ENCODE results near the gene DNM1L. TPM values are rescaled to one million over a fixed set of nuclear protein-coding genes. Genes with fewer than 3 reads are reported as not detected.

The DNM1L gene
- polyA plus RNA-seq, 3 donors, result 91.4 to 137 (median 104) TPM

- DNase-seq (ENCODE audit: extremely low read depth in 1 of 11, low read depth in 9 of 11, low spot score in 4 of 11), result no peak
These were observed 60.2 kb downstream of the DNM1L start for GRCh38 chr12:32739279-32739678.

- no peak for DNase-seq (ENCODE audit: extremely low read depth in 1 of 11, low read depth in 9 of 11, low spot score in 4 of 11)
These were observed 63.0 kb downstream of the DNM1L start for GRCh38 chr12:32742133-32742532.

- DNase-seq (ENCODE audit: extremely low read depth in 1 of 11, low read depth in 9 of 11, low spot score in 4 of 11), result no peak
These were observed 64.2 kb downstream of the DNM1L start for GRCh38 chr12:32743264-32743663.

GRCh38 chr12:32753605-32754004 lies 74.5 kb downstream of the DNM1L start:
- DNase-seq (ENCODE audit: extremely low read depth in 1 of 11, low read depth in 9 of 11, low spot score in 4 of 11), result no peak

- no peak for DNase-seq (ENCODE audit: extremely low read depth in 1 of 11, low read depth in 9 of 11, low spot score in 4 of 11)
These were observed 75.0 kb downstream of the DNM1L start for GRCh38 chr12:32754111-32754510.

GRCh38 chr12:32755051-32755653 lies 76.1 kb downstream of the DNM1L start:
- DNase-seq (ENCODE audit: extremely low read depth in 1 of 11, low read depth in 9 of 11, low spot score in 4 of 11), result peak; percentile 4 to 70 (median 54)

- peak; percentile 91 to 99 (median 96) for DNase-seq (ENCODE audit: extremely low read depth in 1 of 11, low read depth in 9 of 11, low spot score in 4 of 11)
These were observed 76.8 kb downstream of the DNM1L start, which contains the start of gene YARS2 for GRCh38 chr12:32755654-32756475. TSS of gene YARS2 (minus strand) at chr12:32755897. CDS start at chr12:32755874, 23 bp downstream.

- peak in 5 of 11 donors; percentile 24 to 57 (median 29) for DNase-seq (ENCODE audit: extremely low read depth in 1 of 11, low read depth in 9 of 11, low spot score in 4 of 11)
These were observed 77.5 kb downstream of the DNM1L start for GRCh38 chr12:32756476-32757066.

GRCh38 chr12:32757157-32757556 lies 78.1 kb downstream of the DNM1L start:
- DNase-seq (ENCODE audit: extremely low read depth in 1 of 11, low read depth in 9 of 11, low spot score in 4 of 11), result no peak

DNA sequence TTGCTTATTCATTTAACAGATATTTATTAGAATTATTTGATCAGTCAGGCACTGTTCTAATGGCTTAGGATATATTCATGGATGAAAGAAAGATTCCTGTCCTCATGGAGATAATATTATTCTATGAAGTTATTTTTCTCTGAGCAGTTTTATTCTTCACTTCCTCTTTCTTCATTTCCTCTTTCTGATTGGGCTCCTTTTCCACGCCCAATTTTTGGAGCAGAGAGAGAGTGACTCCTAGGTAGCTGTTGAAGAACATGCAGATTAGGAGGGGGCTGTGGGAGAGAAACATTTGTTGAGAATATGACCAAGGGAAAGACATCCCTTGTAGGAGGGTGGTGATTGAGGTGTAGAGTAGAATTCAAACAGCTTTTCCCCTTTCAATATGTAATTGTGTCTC lies 82.6 kb downstream of the DNM1L start:
- no peak for DNase-seq (ENCODE audit: extremely low read depth in 1 of 11, low read depth in 9 of 11, low spot score in 4 of 11)

- no peak for DNase-seq (ENCODE audit: extremely low read depth in 1 of 11, low read depth in 9 of 11, low spot score in 4 of 11)
These were observed 86.8 kb downstream of the DNM1L start for GRCh38 chr12:32765906-32766305.

GRCh38 chr12:32768518-32768917 lies 89.4 kb downstream of the DNM1L start:
- no peak for DNase-seq (ENCODE audit: extremely low read depth in 1 of 11, low read depth in 9 of 11, low spot score in 4 of 11)

- DNase-seq (ENCODE audit: extremely low read depth in 1 of 11, low read depth in 9 of 11, low spot score in 4 of 11), result no peak
These were observed 91.0 kb downstream of the DNM1L start for GRCh38 chr12:32770141-32770540.

GRCh38 chr12:32773691-32774090 lies 94.6 kb downstream of the DNM1L start:
- no peak for DNase-seq (ENCODE audit: extremely low read depth in 1 of 11, low read depth in 9 of 11, low spot score in 4 of 11)

DNA sequence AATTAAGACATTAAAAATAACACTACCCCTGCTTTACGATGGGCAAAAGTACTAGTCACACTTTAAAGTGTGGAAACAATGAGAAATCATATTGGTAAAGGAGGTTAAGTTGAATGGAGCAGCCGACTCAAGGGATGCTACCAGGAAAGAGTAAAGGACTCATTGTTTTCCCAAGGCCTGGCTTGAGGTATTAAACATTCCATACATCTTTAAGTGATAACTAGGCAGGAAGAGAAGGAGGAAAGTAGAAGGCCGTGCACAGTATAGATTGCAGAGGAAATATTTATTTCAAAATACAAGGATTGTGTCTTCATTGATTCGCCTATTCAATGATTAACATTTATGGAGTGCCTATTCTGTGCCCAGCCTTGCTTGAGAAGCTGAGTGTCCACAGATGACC lies 97.2 kb downstream of the DNM1L start:
- no peak for DNase-seq (ENCODE audit: extremely low read depth in 1 of 11, low read depth in 9 of 11, low spot score in 4 of 11)

- DNase-seq (ENCODE audit: extremely low read depth in 1 of 11, low read depth in 9 of 11, low spot score in 4 of 11), result no peak
These were observed 98.1 kb downstream of the DNM1L start for GRCh38 chr12:32777159-32777558.

DNA sequence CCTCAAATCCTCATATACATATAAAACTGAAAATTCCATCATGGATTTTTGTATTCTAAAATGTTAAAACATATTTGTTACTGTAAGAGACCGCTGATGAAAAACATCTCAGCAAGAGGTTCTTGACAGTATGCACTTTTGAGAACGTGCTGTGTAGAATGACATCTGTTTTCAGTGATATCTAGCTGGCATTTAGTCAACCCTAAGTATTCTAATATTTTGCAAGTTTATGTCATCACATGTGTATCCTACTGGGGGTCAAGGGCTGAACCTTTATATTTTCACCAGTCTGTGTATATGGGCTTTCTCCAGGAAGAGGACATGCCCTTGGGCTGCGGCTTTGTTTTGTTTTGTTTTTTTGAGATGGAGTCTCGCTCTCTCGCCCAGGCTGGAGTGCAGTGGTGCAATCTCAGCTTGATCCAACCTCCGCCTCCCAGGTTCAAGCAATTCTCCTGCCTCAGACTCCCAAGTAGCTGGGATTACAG lies 98.6 kb downstream of the DNM1L start:
- no peak for DNase-seq (ENCODE audit: extremely low read depth in 1 of 11, low read depth in 9 of 11, low spot score in 4 of 11)

DNA sequence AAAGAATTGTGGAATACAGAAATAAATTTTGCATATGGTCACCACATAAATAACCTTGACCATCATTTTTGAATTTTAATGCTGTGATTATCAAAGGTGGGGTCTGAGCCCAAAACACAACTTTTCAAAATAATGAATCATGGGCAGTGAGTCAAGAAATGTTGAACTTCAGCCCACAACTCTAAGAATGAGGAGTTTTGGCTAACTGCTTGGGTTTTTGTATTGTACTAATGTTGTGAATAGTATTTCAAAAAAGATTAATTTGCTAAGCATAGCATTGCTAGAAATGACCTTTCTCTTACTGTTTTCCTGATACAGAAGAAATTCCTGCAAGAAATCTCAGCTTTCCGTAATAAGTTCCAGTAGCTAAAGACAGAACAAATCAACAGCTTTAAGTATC lies 101.0 kb downstream of the DNM1L start:
- peak in 7 of 11 donors; percentile 1 to 49 (median 24) for DNase-seq (ENCODE audit: extremely low read depth in 1 of 11, low read depth in 9 of 11, low spot score in 4 of 11)

DNA sequence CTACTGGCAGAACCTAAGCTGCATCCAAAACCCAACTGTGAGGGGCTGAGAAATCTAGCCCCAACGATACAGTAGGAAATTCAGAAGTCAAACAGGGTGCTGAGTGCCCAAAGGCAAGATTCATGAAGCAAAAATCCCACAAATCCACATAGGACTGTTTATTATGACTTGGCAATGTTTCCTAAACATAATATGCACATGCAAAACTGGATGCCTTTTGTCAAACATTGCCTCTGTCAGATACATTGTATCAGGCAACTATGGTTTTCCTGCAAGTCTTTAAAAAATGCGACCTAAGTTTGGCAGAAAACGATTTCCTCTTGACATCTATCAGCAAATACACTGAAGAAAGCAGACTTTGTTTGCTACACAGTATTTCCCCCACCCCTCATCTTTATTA lies 103.9 kb downstream of the DNM1L start:
- no peak for DNase-seq (ENCODE audit: extremely low read depth in 1 of 11, low read depth in 9 of 11, low spot score in 4 of 11)

DNA sequence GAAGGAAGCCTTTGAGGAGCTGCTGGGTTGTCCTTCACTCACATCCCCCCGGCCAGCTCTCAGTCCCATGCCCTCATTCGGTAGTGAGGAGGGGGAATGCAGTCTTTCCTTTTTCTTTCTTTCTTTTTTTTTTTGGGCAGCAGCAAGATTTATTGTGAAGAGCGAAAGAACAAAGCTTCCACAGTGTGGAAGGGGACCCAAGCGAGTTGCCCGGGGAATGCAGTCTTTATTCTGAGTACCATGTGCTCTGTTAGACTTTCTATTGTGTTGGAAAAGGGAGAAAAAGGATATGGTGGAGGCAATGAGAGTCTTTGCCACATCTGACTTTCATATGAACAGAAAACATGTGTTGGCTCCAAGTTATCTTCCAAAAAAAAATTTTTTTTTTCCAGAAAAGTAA lies 106.5 kb downstream of the DNM1L start:
- no peak for DNase-seq (ENCODE audit: extremely low read depth in 1 of 11, low read depth in 9 of 11, low spot score in 4 of 11)
